K562 (cell line): ENCODE results near the gene MLYCD. TPM values are rescaled to one million over a fixed set of nuclear protein-coding genes. Genes with fewer than 3 reads are reported as not detected.

Source experiments
- ATAC-seq: fragments of 200-7000 bp; cut with Tn5 transposase; 3 replicates; pipeline ENCODE4 v1.9.1; 2020; ENCODE audit warnings: moderate library complexity
- BruUV-seq: library from RNA; stranded (reverse); fragments of 400-500 nt; replicated peaks from 2 replicates; lab custom pipeline; 2021; lab: Mats Ljungman, UMichigan
- CTCF ChIA-PET: fragments of 300-600 bp; formaldehyde crosslinking; extraction: SDS; loops from one replicate; lab custom pipeline; 2021; ENCODE audit warnings: low intra/inter-chr PET ratio; lab: Yijun Ruan, JAX
- POLR2A ChIA-PET: fragments of 300-600, 350-650 bp; sonication (Branson Sonifier 250); formaldehyde crosslinking; extraction: SDS; loops from one replicate; lab custom pipeline; 2021; ENCODE audit warnings: antibody characterized with exemption, inconsistent platforms; lab: Yijun Ruan, JAX
- DNase-seq, 4 experiments: peaks; one replicate each; pipeline versions ENCODE4 v3.0.0 to v3.0.0-alpha.2; 2011 to 2018; ENCODE audit warnings: low spot score in 3 of 4, mixed read lengths in 3 of 4; ENCODE audit errors: extremely low read depth in 1 of 4
- FAIRE-seq: peaks from 2 replicates; lab custom pipeline; 2011; peaks lifted over from hg19 to GRCh38; lab: Jason Lieb, UNC
- H2AFZ ChIP-seq: 2 replicates; pipeline ENCODE4 v1.6.0; 2011; ENCODE audit warnings: low read depth, low read length, control low read depth, inconsistent platforms
- H3K27ac ChIP-seq: fragments of 200-600 bp; 3 replicates; pipeline ENCODE4 v1.8.0; 2011; ENCODE audit warnings: low read depth, mild to moderate bottlenecking, control low read depth, inconsistent platforms, low read length, moderate library complexity, mixed read lengths; ENCODE audit errors: extremely low read depth
- H3K27me3 ChIP-seq, 2 experiments: fragments of 300-600 bp in 1 of 2; 2 replicates in 1 of 2; 3 replicates in 1 of 2; pipeline versions ENCODE4 v1.6.0 to v1.8.0; 2011; ENCODE audit warnings: inconsistent platforms in 2 of 2, low read length in 2 of 2, mild to moderate bottlenecking in 1 of 2, mixed read lengths in 1 of 2, moderate library complexity in 1 of 2; ENCODE audit not compliant: control insufficient read depth in 2 of 2, insufficient read depth in 2 of 2
- H3K36me3 ChIP-seq: fragments of 300-600 bp; 3 replicates; pipeline ENCODE4 v1.8.0; 2011; ENCODE audit warnings: mild to moderate bottlenecking, low read length, inconsistent platforms; ENCODE audit not compliant: control insufficient read depth, insufficient read depth
- H3K4me1 ChIP-seq, 2 experiments: fragments of 200-600 bp in 1 of 2; replicated peaks in 1 of 2; 2 replicates in 1 of 2; 3 replicates in 1 of 2; pipeline versions ENCODE4 v1.5.1 to v1.8.0; 2011; ENCODE audit warnings: inconsistent platforms in 2 of 2, low read length in 2 of 2, mild to moderate bottlenecking in 1 of 2, mixed read lengths in 1 of 2, moderate library complexity in 1 of 2; ENCODE audit not compliant: control insufficient read depth in 2 of 2, insufficient read depth in 2 of 2
- H3K4me2 ChIP-seq: 2 replicates; pipeline ENCODE4 v1.6.1; 2011; ENCODE audit warnings: low read length, control low read depth, inconsistent platforms, mixed read lengths; ENCODE audit not compliant: insufficient read depth
- H3K4me3 ChIP-seq: fragments of 200-600 bp; sonication (generic), shearing (Covaris generic); 2 replicates; pipeline ENCODE4 v1.5.1; 2016; ENCODE audit warnings: control low read depth, inconsistent platforms
- H3K79me2 ChIP-seq: fragments of 200-600 bp; 3 replicates; pipeline ENCODE4 v1.8.0; 2011; ENCODE audit warnings: low read length, inconsistent platforms; ENCODE audit not compliant: control insufficient read depth, insufficient read depth
- H3K9ac ChIP-seq, 2 experiments: 2 replicates each; pipeline versions ENCODE4 v1.6.0 to v1.6.1; 2011; ENCODE audit warnings: low read depth in 2 of 2, low read length in 2 of 2, control low read depth in 1 of 2, inconsistent platforms in 1 of 2, mild to moderate bottlenecking in 1 of 2, mixed read lengths in 1 of 2; ENCODE audit not compliant: insufficient read depth in 1 of 2
- H3K9me1 ChIP-seq: one replicate; pipeline ENCODE4 v1.6.0; 2011; ENCODE audit warnings: inconsistent platforms, mild to moderate bottlenecking, low read length, moderate library complexity; ENCODE audit not compliant: control insufficient read depth, insufficient read depth
- H3K9me3 ChIP-seq: replicated peaks from 2 replicates; pipeline ENCODE4 v1.5.1; 2011; ENCODE audit warnings: low read depth, low read length, inconsistent platforms; ENCODE audit not compliant: control insufficient read depth, insufficient read depth
- H4K20me1 ChIP-seq: replicated peaks from 2 replicates; pipeline ENCODE4 v1.6.1; 2011; ENCODE audit warnings: low read length, inconsistent platforms, mixed read lengths; ENCODE audit not compliant: control insufficient read depth, insufficient read depth
- ATF2 ChIP-seq: sonication (generic); formaldehyde crosslinking; IDR thresholded peaks from 2 replicates; pipeline ENCODE4 v1.8.1; 2022; ENCODE audit warnings: missing genetic modification reagents
- BCOR ChIP-seq: fragments of 450-650 bp; IDR thresholded peaks from 2 replicates; pipeline ENCODE4 v1.6.1; 2016
- C11orf30 ChIP-seq: fragments of 450-650 bp; IDR thresholded peaks from 2 replicates; pipeline ENCODE4 v1.6.1; 2016; ENCODE audit warnings: low read depth, mild to moderate bottlenecking
- ETS2 ChIP-seq: IDR thresholded peaks from 2 replicates; pipeline ENCODE4 v1.6.1; 2016; ENCODE audit warnings: borderline replicate concordance, missing genetic modification characterization, mild to moderate bottlenecking, moderate library complexity, missing compliant biosample characterization; ENCODE audit not compliant: poor library complexity, severe bottlenecking
- EZH2 ChIP-seq: IDR thresholded peaks from 2 replicates; pipeline ENCODE4 v1.6.1; 2012; ENCODE audit warnings: low read depth, mild to moderate bottlenecking, inconsistent platforms, low read length, borderline replicate concordance
- FOXA1 ChIP-seq: fragments of 450-650 bp; IDR thresholded peaks from 2 replicates; pipeline ENCODE4 v1.6.1; 2016; ENCODE audit warnings: mild to moderate bottlenecking, borderline replicate concordance
- HOMEZ ChIP-seq: fragments of 250-450 bp; sonication (Bioruptor Pico); IDR thresholded peaks from 2 replicates; pipeline ENCODE4 v1.4.0; 2020; ENCODE audit warnings: mild to moderate bottlenecking, moderate library complexity
- ILF3 ChIP-seq: fragments of 450-650 bp; IDR thresholded peaks from 2 replicates; pipeline ENCODE4 v1.6.1; 2018; ENCODE audit warnings: antibody characterized with exemption, mild to moderate bottlenecking, moderate library complexity, borderline replicate concordance
- KDM1A ChIP-seq, 2 experiments: fragments of 450-650 bp; IDR thresholded peaks; 2 replicates each; pipeline ENCODE4 v1.6.1; 2016; ENCODE audit warnings: mild to moderate bottlenecking in 2 of 2
- MYBL2 ChIP-seq, 2 experiments: fragments of 450-650 bp in 1 of 2; sonication (generic) in 1 of 2; formaldehyde crosslinking in 1 of 2; IDR thresholded peaks; 2 replicates each; pipeline versions ENCODE4 v1.6.1 to v1.8.1; 2017 to 2022; ENCODE audit warnings: borderline replicate concordance in 1 of 2, inconsistent platforms in 1 of 2, low read depth in 1 of 2, mild to moderate bottlenecking in 1 of 2, missing genetic modification reagents in 1 of 2, moderate library complexity in 1 of 2
- NR2F6 ChIP-seq: fragments of 450-650 bp; formaldehyde crosslinking; IDR thresholded peaks from 2 replicates; pipeline ENCODE4 v1.4.0; 2020; ENCODE audit warnings: mild to moderate bottlenecking
- PHB2 ChIP-seq: fragments of 450-650 bp; IDR thresholded peaks from 2 replicates; pipeline ENCODE4 v1.6.1; 2017; ENCODE audit warnings: low read depth
- PHF21A ChIP-seq: fragments of 450-650 bp; IDR thresholded peaks from 2 replicates; pipeline ENCODE4 v1.6.1; 2017; ENCODE audit warnings: low read depth, borderline replicate concordance
- U2AF1 ChIP-seq: fragments of 200-400 bp; formaldehyde crosslinking; optimal IDR thresholded peaks from 2 replicates; pipeline ENCODE3; 2017; ENCODE audit warnings: mild to moderate bottlenecking, low read depth, low read length, moderate library complexity
- ZFX ChIP-seq: sonication (generic); formaldehyde crosslinking; IDR thresholded peaks from 2 replicates; pipeline ENCODE4 v1.8.0; 2022; ENCODE audit warnings: mild to moderate bottlenecking, missing genetic modification reagents, moderate library complexity
- ZNF431 ChIP-seq: sonication (generic); formaldehyde crosslinking; IDR thresholded peaks from 2 replicates; pipeline ENCODE4 v1.8.0; 2022; ENCODE audit warnings: mild to moderate bottlenecking, missing genetic modification reagents
- ZNF561 ChIP-seq: fragments of 450-650 bp; formaldehyde crosslinking; conservative IDR thresholded peaks from 2 replicates; pipeline ENCODE4 v1.4.0; 2020; ENCODE audit warnings: mild to moderate bottlenecking, moderate library complexity
- ZNF740 ChIP-seq, 3 experiments: fragments of 200-800 bp in 1 of 3; sonication (Bioruptor generic) in 1 of 3; sonication (generic) in 1 of 3; formaldehyde crosslinking in 1 of 3; IDR thresholded peaks; 2 replicates each; pipeline versions ENCODE4 v1.6.1 to v1.8.0; 2016 to 2022; ENCODE audit warnings: mild to moderate bottlenecking in 2 of 3, missing compliant biosample characterization in 2 of 3, missing genetic modification characterization in 2 of 3, missing genetic modification reagents in 1 of 3
- WGBS: fragments of 100-300 bp; shearing (Covaris generic); methylation state at CpG from one replicate; pipeline ENCODE4 v1.1.6; 2016; ENCODE audit warnings: low coverage, mixed read lengths; ENCODE audit not compliant: insufficient coverage; ENCODE audit errors: missing lambda C conversion rate; 5-methylcytosine and 5-hydroxymethylcytosine counted together
- in situ Hi-C: fragments of 300-500 bp; cut with MboI; formaldehyde crosslinking; loops from 4 replicates; pipeline ENCODE4 v1.15.0; 2018; ENCODE audit warnings: inconsistent platforms, mixed read lengths
- intact Hi-C: fragments of 100-400 bp; cut with micrococcal nuclease; formaldehyde crosslinking; loops from 2 replicates; pipeline ENCODE4 v1.14.2; 2022
- polyA plus RNA-seq, 8 experiments: library from polyadenylated mRNA; depleted of rRNA in 4 of 8; stranded (reverse) in 5 of 8; unstranded in 3 of 8; fragments of >200 nt; fragmentation: Nextera tagmentation in 2 of 8; fragmentation: Illumina TruSeq in 1 of 8; extraction: Ambion mirVana in 2 of 8; extraction: Trizol in 1 of 8; gene quantifications; 2 replicates each; pipeline versions ENCODE4 v1.2.1 to v1.2.3, GENCODE V29; 2011 to 2014; ENCODE audit warnings: inconsistent platforms in 1 of 8, missing spikeins in 1 of 8
- total RNA-seq, 7 experiments: library from RNA; depleted of rRNA in 6 of 7; stranded (reverse); fragments of >200 nt in 6 of 7; fragmentation: Illumina TruSeq in 2 of 7; extraction: Trizol in 2 of 7; gene quantifications; 2 replicates each; pipeline versions ENCODE4 v1.2.1 to v1.2.3, GENCODE V29; 2011 to 2021; ENCODE audit warnings: low replicate concordance in 1 of 7

The MLYCD gene
- total and polyA plus RNA-seq, 9 of the 15 experiments (the other 6 are each of a cell fraction or from before 2014, with no cell fraction given), result 0.15 to 2.0 (median 1.0) TPM

- H3K9me1 ChIP-seq, result no peaks in the 10 kb centered on the region
- no peak for FAIRE-seq
- CTCF ChIA-PET, result no interaction called here
- TF ChIP-seq PHB2 (no peak), FOXA1 (no peak), ETS2 (tag) (no peak), ZNF431 (CRISPR knock-in tag) (no peak), ZNF561 (no peak), PHF21A (no peak), MYBL2 (IDR thresholded peaks at IDR 0.05; ENCODE audit: low read depth) (no peak), MYBL2 (CRISPR knock-in tag; IDR thresholded peaks at IDR 0.05; ENCODE audit: borderline replicate concordance) (no peak), ZNF740 (CRISPR knock-in tag; IDR thresholded peaks at IDR 0.05) (peak; percentile 97), ZNF740 (tag; IDR thresholded peaks at IDR 0.05) (peak in 1 of 2 experiments; percentile 88; a peak in 2 of 4 replicates), KDM1A (IDR thresholded peaks at IDR 0.05) (peak in 1 of 2 experiments; percentile 58; a peak in 2 of 4 replicates), ILF3 (no peak), ZFX (CRISPR knock-in tag) (no peak), NR2F6 (CRISPR knock-in tag) (no peak), EZH2 (no peak), HOMEZ (no peak), BCOR (peak; percentile 82), ATF2 (CRISPR knock-in tag) (no peak), U2AF1 (no peak), C11orf30 (no peak)
Measured at GRCh38 chr16:83948914-83949723, 50.2 kb downstream of the MLYCD start.

More at GRCh38 chr16:83948914-83949723, 50.2 kb downstream of the MLYCD start:
- H3K79me2 ChIP-seq, result no peaks in the 10 kb centered on the region
- no peak overlapping the region for H2AFZ ChIP-seq
- 25% methylated on average over 13 of the region's 13 CpGs for WGBS
- 0 out of 2 replicates have a peak, but pooled peaks cover 3% of the 10 kb centered on the region for H4K20me1 ChIP-seq
- H3K9me3 ChIP-seq, result no peaks in the 10 kb centered on the region
- POLR2A ChIA-PET, result interaction anchor here (0.6 to 0.9 kb wide), 2 partner anchors 9 to 752 kb away, joined by 3 read pairs; no protein-coding TSS in a partner anchor
- no peak overlapping the region for H3K4me3 ChIP-seq
- no peak overlapping the region for H3K27ac ChIP-seq
- H3K36me3 ChIP-seq, result no peaks in the 10 kb centered on the region
- no TSS peak for BruUV-seq
- ATAC-seq, result no peak
- DNase-seq, result no peak
- 0 out of 4 replicates have a peak overlapping the region, but pooled peaks of 1 of the 2 experiments have one; percentile 61 for H3K9ac ChIP-seq
- in situ Hi-C loops, result no loop called here
- peaks cover 22 to 25% of the 10 kb centered on the region in 2 experiments; a peak in 4 of 5 replicates for H3K27me3 ChIP-seq
- H3K4me1 ChIP-seq, result peaks cover 11 to 33% of the 10 kb centered on the region in 2 experiments
- no peak overlapping the region for H3K4me2 ChIP-seq
- intact Hi-C loops, result no loop called here
